HepG2 (cell line): ENCODE measurements around the gene LIMK2. TPM values are rescaled to one million over a fixed set of nuclear protein-coding genes. Genes with fewer than 3 reads are reported as not detected.
A peak's percentile ranks its signal among the peaks of the same experiment; 100 is the strongest.

Experiments
- ATAC-seq: fragments of 200-7000 bp; cut with Tn5 transposase; 3 replicates; pipeline ENCODE4 v1.9.1; 2020; ENCODE audit warnings: mild to moderate bottlenecking, moderate library complexity
- BruUV-seq: library from RNA; stranded (reverse); fragments of 400-500 nt; replicated peaks from 2 replicates; lab custom pipeline; 2021; lab: Mats Ljungman, UMichigan
- CTCF ChIA-PET: fragments of 300-600 bp; formaldehyde crosslinking; extraction: SDS; loops from one replicate; lab custom pipeline; 2021; ENCODE audit warnings: low total read pairs, inconsistent platforms, low intra/inter-chr PET ratio; lab: Yijun Ruan, JAX
- POLR2A ChIA-PET: fragments of 350-600 bp; sonication (Branson Sonifier 250); formaldehyde crosslinking; loops from one replicate; lab custom pipeline; 2020; ENCODE audit warnings: antibody characterized with exemption, inconsistent platforms; lab: Yijun Ruan, JAX
- DNase-seq: peaks from one replicate; pipeline ENCODE4 v3.0.0-alpha.2; 2015; ENCODE audit warnings: low spot score
- FAIRE-seq: peaks from 3 replicates; lab custom pipeline; 2011; peaks lifted over from hg19 to GRCh38; lab: Jason Lieb, UNC
- H2AFZ ChIP-seq: one replicate; pipeline ENCODE4 v1.6.1; 2011; ENCODE audit warnings: low read length, inconsistent platforms
- H3K27ac ChIP-seq: fragments of 300-600 bp; 3 replicates; pipeline ENCODE4 v1.8.0; 2011; ENCODE audit warnings: mixed run types, mild to moderate bottlenecking, mixed read lengths, low read length, inconsistent platforms; ENCODE audit not compliant: insufficient read depth; ENCODE audit errors: extremely low read length
- H3K27me3 ChIP-seq, 2 experiments: fragments of 200-600 bp in 1 of 2; 2 replicates in 1 of 2; 3 replicates in 1 of 2; pipeline versions ENCODE4 v1.6.0 to v1.8.0; 2011; ENCODE audit warnings: low read length in 2 of 2, mild to moderate bottlenecking in 2 of 2, moderate library complexity in 2 of 2, inconsistent platforms in 1 of 2; ENCODE audit not compliant: insufficient read depth in 2 of 2, control insufficient read depth in 1 of 2
- H3K36me3 ChIP-seq, 2 experiments: fragments of 200-600 bp in 1 of 2; replicated peaks in 1 of 2; 2 replicates in 1 of 2; 3 replicates in 1 of 2; pipeline versions ENCODE4 v1.5.1 to v1.8.0; 2011; ENCODE audit warnings: low read length in 2 of 2, inconsistent platforms in 1 of 2; ENCODE audit not compliant: insufficient read depth in 2 of 2, control insufficient read depth in 1 of 2
- H3K4me1 ChIP-seq: 2 replicates; pipeline ENCODE4 v1.5.1; 2012; ENCODE audit warnings: low read length, inconsistent platforms; ENCODE audit not compliant: insufficient read depth
- H3K4me2 ChIP-seq: 2 replicates; pipeline ENCODE4 v1.6.0; 2011; ENCODE audit warnings: low read depth, low read length, inconsistent platforms
- H3K4me3 ChIP-seq, 3 experiments: fragments of 200-600 bp in 1 of 3; sonication (generic), shearing (Covaris generic) in 1 of 3; replicated peaks in 1 of 3; 2 replicates each; pipeline ENCODE4 v1.5.1; 2011 to 2016; ENCODE audit warnings: low read length in 3 of 3, inconsistent platforms in 2 of 3, low read depth in 2 of 3, mild to moderate bottlenecking in 2 of 3, control low read depth in 1 of 3, mixed read lengths in 1 of 3; ENCODE audit not compliant: insufficient read depth in 1 of 3
- H3K79me2 ChIP-seq: one replicate; pipeline ENCODE4 v1.6.1; 2011; ENCODE audit warnings: low read length, inconsistent platforms; ENCODE audit not compliant: insufficient read depth
- H3K9ac ChIP-seq: 2 replicates; pipeline ENCODE4 v1.6.0; 2011; ENCODE audit warnings: mild to moderate bottlenecking, low read depth, low read length, inconsistent platforms; ENCODE audit not compliant: insufficient read depth
- H3K9me3 ChIP-seq: 2 replicates; pipeline ENCODE4 v1.5.1; 2012; ENCODE audit warnings: mild to moderate bottlenecking, low read length
- H4K20me1 ChIP-seq: 2 replicates; pipeline ENCODE4 v1.6.0; 2011; ENCODE audit warnings: inconsistent platforms, mild to moderate bottlenecking, low read length, moderate library complexity; ENCODE audit not compliant: insufficient read depth
- AGO1 ChIP-seq: fragments of 200-400 bp; formaldehyde crosslinking; IDR thresholded peaks from 2 replicates; pipeline ENCODE4 v1.6.1; 2017; ENCODE audit warnings: mild to moderate bottlenecking, low read depth, low read length, moderate library complexity; ENCODE audit not compliant: poor library complexity, severe bottlenecking
- BORCS8-MEF2B ChIP-seq: sonication (generic); formaldehyde crosslinking; IDR thresholded peaks from 2 replicates; pipeline ENCODE4 v1.8.0; 2022; ENCODE audit warnings: mild to moderate bottlenecking, missing genetic modification reagents
- DNMT3B ChIP-seq: conservative IDR thresholded peaks from 2 replicates; pipeline ENCODE4 v1.6.1; 2016; ENCODE audit warnings: missing biosample characterization, control low read depth
- GABPB1 ChIP-seq: IDR thresholded peaks from 2 replicates; pipeline ENCODE4 v1.6.1; 2016; ENCODE audit warnings: mild to moderate bottlenecking, missing genetic modification reagents, moderate library complexity, missing compliant biosample characterization
- U2AF2 ChIP-seq: fragments of 200-400 bp; formaldehyde crosslinking; IDR thresholded peaks from 2 replicates; pipeline ENCODE4 v1.6.1; 2017; ENCODE audit warnings: low read depth, mild to moderate bottlenecking, low read length
- ZNF432 ChIP-seq: sonication (generic); formaldehyde crosslinking; IDR thresholded peaks from 2 replicates; pipeline ENCODE4 v1.5.0; 2020; ENCODE audit warnings: missing genetic modification reagents, mild to moderate bottlenecking, borderline replicate concordance
- ZNF644 ChIP-seq: IDR thresholded peaks from 2 replicates; pipeline ENCODE4 v1.6.1; 2016; ENCODE audit warnings: low read depth
- ZSCAN29 ChIP-seq: sonication (generic); formaldehyde crosslinking; conservative IDR thresholded peaks from 2 replicates; pipeline ENCODE4 v1.4.0; 2020; ENCODE audit warnings: mild to moderate bottlenecking, missing genetic modification reagents
- WGBS: methylation state at CpG from one replicate; pipeline ENCODE4 v1.1.6; 2017; ENCODE audit warnings: low lambda C conversion rate; 5-methylcytosine and 5-hydroxymethylcytosine counted together
- in situ Hi-C: cut with HindIII; loops from 2 replicates; pipeline ENCODE4 v1.10.0; 2017; ENCODE audit warnings: low pct_unique_long_range_greater_than_20kb; ENCODE audit not compliant: extremely low pct_ligation_motif_present
- intact Hi-C: fragments of 100-400 bp; cut with micrococcal nuclease; formaldehyde crosslinking; loops from one replicate; pipeline ENCODE4 v1.10.0; 2022; ENCODE audit not compliant: unreplicated experiment
- polyA plus RNA-seq, 8 experiments: library from polyadenylated mRNA; depleted of rRNA in 3 of 8; stranded (reverse) in 7 of 8; unstranded in 1 of 8; fragments of >200 nt; fragmentation: Illumina TruSeq in 4 of 8; extraction: Trizol in 4 of 8; gene quantifications; 2 replicates each; pipeline versions ENCODE4 v1.2.1 to v1.2.3, GENCODE V29; 2011 to 2016; ENCODE audit warnings: low read depth in 4 of 8, missing spikeins in 1 of 8, mixed read lengths in 1 of 8; ENCODE audit not compliant: insufficient read depth in 1 of 8
- total RNA-seq, 5 experiments: library from RNA; depleted of rRNA; stranded (reverse); fragments of >200 nt; fragmentation: Illumina TruSeq; extraction: Trizol; gene quantifications; 2 replicates each; pipeline ENCODE4 v1.2.3, GENCODE V29; 2016; ENCODE audit warnings: low read depth in 1 of 5
- TF ChIP-seq, protein P1 (sequence below): sonication (generic); formaldehyde crosslinking; IDR thresholded peaks from 2 replicates; pipeline ENCODE4 v1.8.0; 2022; ENCODE audit warnings: mild to moderate bottlenecking, missing genetic modification reagents, moderate library complexity
- TF ChIP-seq, protein P2 (sequence below): sonication (generic); formaldehyde crosslinking; IDR thresholded peaks from 2 replicates; pipeline ENCODE4 v1.8.0; 2023; ENCODE audit warnings: mild to moderate bottlenecking, missing genetic modification reagents
- TF ChIP-seq, protein P3 (sequence below): sonication (generic); formaldehyde crosslinking; IDR thresholded peaks from 2 replicates; pipeline ENCODE4 v1.5.1; 2020; ENCODE audit warnings: mild to moderate bottlenecking, missing genetic modification reagents, borderline replicate concordance

LIMK2 gene
- total and polyA plus RNA-seq, 2 of the 13 experiments (the other 11 are each of a cell fraction or from before 2014, with no cell fraction given) = 20.9 to 29.8 TPM

DNA sequence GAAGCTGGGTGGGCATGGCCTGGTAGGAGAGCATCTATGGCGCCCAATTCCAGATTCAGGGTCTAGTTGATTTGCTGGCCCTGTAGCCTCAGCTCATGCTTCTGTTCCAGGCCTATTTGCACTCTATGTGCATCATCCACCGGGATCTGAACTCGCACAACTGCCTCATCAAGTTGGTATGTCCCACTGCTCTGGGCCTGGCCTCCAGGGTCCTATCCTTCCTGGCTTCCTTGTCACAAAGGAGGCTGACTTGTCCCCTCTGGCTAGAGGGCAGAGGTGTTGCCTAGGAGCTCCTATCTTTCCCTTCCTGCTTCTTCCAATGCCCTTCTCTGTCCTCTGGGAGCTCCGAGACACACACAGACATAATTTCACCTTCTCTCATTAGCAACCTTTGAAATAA is 58.9 kb downstream of the LIMK2 start:
- H4K20me1 ChIP-seq = peaks cover 7% of the 10 kb centered on the region; the same call in 1 of the 2 replicates
- no TSS peak for BruUV-seq
- H3K4me2 ChIP-seq = no peak overlapping the region
- no peak overlapping the region for H2AFZ ChIP-seq
- H3K36me3 ChIP-seq = peaks cover 41 to 82% of the 10 kb centered on the region in 2 experiments
- H3K27me3 ChIP-seq = no peaks in the 10 kb centered on the region
- ChIA-PET CTCF (no interaction called here), POLR2A (interaction anchor here (0.5 kb wide), 1 partner anchor 644 kb away, joined by 3 read pairs; no protein-coding TSS in a partner anchor)
- peaks cover 23% of the 10 kb centered on the region for H3K4me1 ChIP-seq
- no peak overlapping the region for H3K9ac ChIP-seq
- 90% methylated on average over 3 of the region's 4 CpGs for WGBS
- DNase-seq (no peak), ATAC-seq (no peak), FAIRE-seq (no peak)
- intact Hi-C loops (no loop called here), in situ Hi-C loops (no loop called here)
- H3K27ac ChIP-seq = peak overlapping the region; percentile 41
- no peak overlapping the region for H3K4me3 ChIP-seq
- H3K9me3 ChIP-seq = no peaks in the 10 kb centered on the region
- no peaks in the 10 kb centered on the region for H3K79me2 ChIP-seq
- TF ChIP-seq, protein P1, sequence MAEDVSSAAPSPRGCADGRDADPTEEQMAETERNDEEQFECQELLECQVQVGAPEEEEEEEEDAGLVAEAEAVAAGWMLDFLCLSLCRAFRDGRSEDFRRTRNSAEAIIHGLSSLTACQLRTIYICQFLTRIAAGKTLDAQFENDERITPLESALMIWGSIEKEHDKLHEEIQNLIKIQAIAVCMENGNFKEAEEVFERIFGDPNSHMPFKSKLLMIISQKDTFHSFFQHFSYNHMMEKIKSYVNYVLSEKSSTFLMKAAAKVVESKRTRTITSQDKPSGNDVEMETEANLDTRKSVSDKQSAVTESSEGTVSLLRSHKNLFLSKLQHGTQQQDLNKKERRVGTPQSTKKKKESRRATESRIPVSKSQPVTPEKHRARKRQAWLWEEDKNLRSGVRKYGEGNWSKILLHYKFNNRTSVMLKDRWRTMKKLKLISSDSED = no peak
- TF ChIP-seq, protein P2, sequence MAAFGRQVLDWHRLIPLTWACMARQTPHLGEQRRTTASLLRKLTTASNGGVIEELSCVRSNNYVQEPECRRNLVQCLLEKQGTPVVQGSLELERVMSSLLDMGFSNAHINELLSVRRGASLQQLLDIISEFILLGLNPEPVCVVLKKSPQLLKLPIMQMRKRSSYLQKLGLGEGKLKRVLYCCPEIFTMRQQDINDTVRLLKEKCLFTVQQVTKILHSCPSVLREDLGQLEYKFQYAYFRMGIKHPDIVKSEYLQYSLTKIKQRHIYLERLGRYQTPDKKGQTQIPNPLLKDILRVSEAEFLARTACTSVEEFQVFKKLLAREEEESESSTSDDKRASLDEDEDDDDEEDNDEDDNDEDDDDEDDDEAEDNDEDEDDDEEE = no peak
- TF ChIP-seq ZNF432 (CRISPR knock-in tag) (no peak), GABPB1 (no peak), BORCS8-MEF2B (CRISPR knock-in tag) (no peak), ZSCAN29 (CRISPR knock-in tag) (no peak), U2AF2 (no peak), ZNF644 (CRISPR knock-in tag) (no peak), AGO1 (no peak), DNMT3B (CRISPR knock-in tag) (no peak)
- TF ChIP-seq, protein P3, sequence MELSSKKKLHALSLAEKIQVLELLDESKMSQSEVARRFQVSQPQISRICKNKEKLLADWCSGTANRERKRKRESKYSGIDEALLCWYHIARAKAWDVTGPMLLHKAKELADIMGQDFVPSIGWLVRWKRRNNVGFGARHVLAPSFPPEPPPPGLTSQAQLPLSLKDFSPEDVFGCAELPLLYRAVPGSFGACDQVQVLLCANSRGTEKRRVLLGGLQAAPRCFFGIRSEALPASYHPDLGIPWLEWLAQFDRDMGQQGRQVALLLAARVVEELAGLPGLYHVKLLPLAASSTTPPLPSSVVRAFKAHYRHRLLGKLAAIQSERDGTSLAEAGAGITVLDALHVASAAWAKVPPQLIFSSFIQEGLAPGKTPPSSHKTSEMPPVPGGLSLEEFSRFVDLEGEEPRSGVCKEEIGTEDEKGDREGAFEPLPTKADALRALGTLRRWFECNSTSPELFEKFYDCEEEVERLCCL = no peak
